Fibroblast of lung (primary cell): ENCODE data around the gene BEST4. TPM values are rescaled to one million over a fixed set of nuclear protein-coding genes. Genes with fewer than 3 reads are reported as not detected.

Source experiments
- DNase-seq, 2 donors: peaks; one replicate each; pipeline versions ENCODE4 v3.0.0 to v3.0.0-alpha.2; 2010; ENCODE audit warnings: low read depth in 2 of 2
- H2AFZ ChIP-seq: 2 replicates; pipeline ENCODE4 v1.5.1; 2012; ENCODE audit warnings: low read length, control low read depth, inconsistent platforms
- H3K27ac ChIP-seq: 2 replicates; pipeline ENCODE4 v1.5.1; 2011; ENCODE audit warnings: low read length, control low read depth; ENCODE audit not compliant: insufficient read depth
- H3K27me3 ChIP-seq: 2 replicates; pipeline ENCODE4 v1.5.1; 2011; ENCODE audit warnings: mild to moderate bottlenecking, low read length; ENCODE audit not compliant: control insufficient read depth, insufficient read depth
- H3K36me3 ChIP-seq: 2 replicates; pipeline ENCODE4 v1.5.1; 2011; ENCODE audit warnings: low read length; ENCODE audit not compliant: control insufficient read depth, insufficient read depth
- H3K4me1 ChIP-seq: 2 replicates; pipeline ENCODE4 v1.5.1; 2011; ENCODE audit warnings: low read length; ENCODE audit not compliant: control insufficient read depth, insufficient read depth; ENCODE audit errors: extremely low read depth
- H3K4me2 ChIP-seq: 2 replicates; pipeline ENCODE4 v1.5.1; 2011; ENCODE audit warnings: low read length, control low read depth; ENCODE audit not compliant: insufficient read depth; ENCODE audit errors: extremely low read depth
- H3K4me3 ChIP-seq, 4 experiments: fragments of 200-600 bp in 1 of 4; sonication (generic) in 1 of 4; replicated peaks in 1 of 4; 2 replicates each; pipeline ENCODE4 v1.5.1; 2011 to 2016; ENCODE audit warnings: low read length in 4 of 4, low read depth in 3 of 4, mild to moderate bottlenecking in 3 of 4, control low read depth in 2 of 4, inconsistent platforms in 1 of 4, mixed read lengths in 1 of 4; ENCODE audit not compliant: insufficient read depth in 1 of 4; ENCODE audit errors: control extremely low read depth in 1 of 4
- H3K79me2 ChIP-seq: 2 replicates; pipeline ENCODE4 v1.5.1; 2012; ENCODE audit warnings: mild to moderate bottlenecking, low read length, inconsistent platforms; ENCODE audit not compliant: control insufficient read depth, insufficient read depth
- H3K9ac ChIP-seq: 2 replicates; pipeline ENCODE4 v1.5.1; 2011; ENCODE audit warnings: mild to moderate bottlenecking, low read length, control low read depth; ENCODE audit not compliant: insufficient read depth
- H3K9me3 ChIP-seq: 2 replicates; pipeline ENCODE4 v1.5.1; 2012; ENCODE audit warnings: low read depth, low read length; ENCODE audit not compliant: control insufficient read depth, insufficient read depth
- H4K20me1 ChIP-seq: 2 replicates; pipeline ENCODE4 v1.5.1; 2011; ENCODE audit warnings: low read length; ENCODE audit not compliant: control insufficient read depth, insufficient read depth; ENCODE audit errors: extremely low read depth
- CTCF ChIP-seq, 2 donors: IDR thresholded peaks in 1 of 2; conservative IDR thresholded peaks in 1 of 2; 1 replicate in 1 of 2; 2 replicates in 1 of 2; pipeline ENCODE4 v1.5.1; 2011 to 2012; ENCODE audit warnings: low read length in 2 of 2, control low read depth in 1 of 2, inconsistent platforms in 1 of 2, low read depth in 1 of 2, mild to moderate bottlenecking in 1 of 2
- EZH2 ChIP-seq: IDR thresholded peaks from 2 replicates; pipeline ENCODE4 v1.5.1; 2012; ENCODE audit warnings: low read length, control low read depth, mild to moderate bottlenecking; ENCODE audit errors: missing control alignments
- polyA plus RNA-seq, 2 donors: library from polyadenylated mRNA; depleted of rRNA in 1 of 2; stranded (reverse) in 1 of 2; unstranded in 1 of 2; fragments of >200 nt; gene quantifications; 2 replicates each; pipeline ENCODE4 v1.2.1, GENCODE V29; 2011 to 2012; ENCODE audit warnings: missing spikeins in 1 of 2
- total RNA-seq: library from RNA; depleted of rRNA; stranded (reverse); fragments of >200 nt; gene quantifications from 2 replicates; pipeline ENCODE4 v1.2.1, GENCODE V29; 2014

BEST4 gene
- total and polyA plus RNA-seq, 2 donors (not counting 1 experiment from before 2014, with no cell fraction given): 0.10 to 0.17 TPM

- TF ChIP-seq CTCF (conservative IDR thresholded peaks at IDR 0.05 in 1 of 2, IDR thresholded peaks at IDR 0.05 in 1 of 2; ENCODE audit: low read depth in 1 of 2, low read length in 2 of 2) (no peak), EZH2 (no peak)
- no peaks in the 10 kb centered on the region for H3K36me3 ChIP-seq
- no peaks in the 10 kb centered on the region for H3K9me3 ChIP-seq
- H3K27me3 ChIP-seq: no peaks in the 10 kb centered on the region
- H3K4me3 ChIP-seq: no peak overlapping the region
- no peak overlapping the region for H2AFZ ChIP-seq
- H3K27ac ChIP-seq: no peak overlapping the region
- no peaks in the 10 kb centered on the region for H4K20me1 ChIP-seq
- H3K4me2 ChIP-seq: no peak overlapping the region
- no peak for DNase-seq
- H3K9ac ChIP-seq: no peak overlapping the region
- H3K79me2 ChIP-seq: no peaks in the 10 kb centered on the region
- H3K4me1 ChIP-seq: peaks cover 2% of the 10 kb centered on the region
Observed at GRCh38 chr1:44822981-44823451, 35.0 kb upstream of the BEST4 start.

GRCh38 chr1:44822131-44822701, 34.2 kb upstream of the BEST4 start:
- Histone ChIP-seq H4K20me1 (no peaks in the 10 kb centered on the region), H3K4me3 (no peak overlapping the region), H3K4me2 (no peak overlapping the region), H3K27ac (no peak overlapping the region), H3K4me1 (peaks cover 2% of the 10 kb centered on the region), H3K36me3 (no peaks in the 10 kb centered on the region), H3K79me2 (no peaks in the 10 kb centered on the region), H3K9me3 (no peaks in the 10 kb centered on the region), H2AFZ (no peak overlapping the region), H3K27me3 (no peaks in the 10 kb centered on the region), H3K9ac (no peak overlapping the region)
- TF ChIP-seq EZH2: no peak
- TF ChIP-seq CTCF (conservative IDR thresholded peaks at IDR 0.05 in 1 of 2, IDR thresholded peaks at IDR 0.05 in 1 of 2; ENCODE audit: low read depth in 1 of 2, low read length in 2 of 2): no peak
- no peak for DNase-seq

- H3K79me2 ChIP-seq: no peaks in the 10 kb centered on the region
- no peak overlapping the region for H3K4me2 ChIP-seq
- no peak for TF ChIP-seq CTCF (conservative IDR thresholded peaks at IDR 0.05 in 1 of 2, IDR thresholded peaks at IDR 0.05 in 1 of 2; ENCODE audit: low read depth in 1 of 2, low read length in 2 of 2)
- TF ChIP-seq EZH2: no peak
- no peak overlapping the region for H3K4me3 ChIP-seq
- no peaks in the 10 kb centered on the region for H3K27me3 ChIP-seq
- H2AFZ ChIP-seq: no peak overlapping the region
- DNase-seq: no peak
- no peaks in the 10 kb centered on the region for H4K20me1 ChIP-seq
- no peak overlapping the region for H3K27ac ChIP-seq
- no peaks in the 10 kb centered on the region for H3K9me3 ChIP-seq
- H3K4me1 ChIP-seq: peaks cover 2% of the 10 kb centered on the region
- no peaks in the 10 kb centered on the region for H3K36me3 ChIP-seq
- H3K9ac ChIP-seq: no peak overlapping the region
Observed at GRCh38 chr1:44821240-44821715, 33.3 kb upstream of the BEST4 start.
